Rectal smooth muscle tissue (tissue), 1 donor: ENCODE data around the gene TCEAL6.
"Not testable (repeated sequence)": the region's sequence is repeated elsewhere in the genome, so short reads cannot be mapped to it uniquely, and the experiment has no call there.

Source experiments
- H3K27ac ChIP-seq: one replicate; pipeline ENCODE4 v1.7.0; 2013; ENCODE audit warnings: low read depth, low read length, inconsistent platforms
- H3K27me3 ChIP-seq: one replicate; pipeline ENCODE4 v1.7.0; 2013; ENCODE audit warnings: low read length; ENCODE audit not compliant: control insufficient read depth, insufficient read depth
- H3K36me3 ChIP-seq: one replicate; pipeline ENCODE4 v1.7.0; 2013; ENCODE audit warnings: low read length; ENCODE audit not compliant: control insufficient read depth, insufficient read depth
- H3K4me1 ChIP-seq: one replicate; pipeline ENCODE4 v1.7.0; 2013; ENCODE audit warnings: low read length; ENCODE audit not compliant: control insufficient read depth, insufficient read depth
- H3K4me3 ChIP-seq: one replicate; pipeline ENCODE4 v1.7.0; 2013; ENCODE audit warnings: low read length
- H3K9ac ChIP-seq: one replicate; pipeline ENCODE4 v1.7.0; 2013; ENCODE audit warnings: low read length

The TCEAL6 gene

GRCh38 chrX:102125014-102125413, 17.3 kb downstream of the TCEAL6 start:
- not testable (repeated sequence) for H3K36me3 ChIP-seq, H3K4me1 ChIP-seq, H3K9ac ChIP-seq, H3K27me3 ChIP-seq, H3K27ac ChIP-seq
- H3K4me3 ChIP-seq, result peak overlapping the region; percentile 59

- Histone ChIP-seq H3K27me3 (peaks cover 3% of the 10 kb centered on the region), H3K27ac (no peak overlapping the region), H3K4me1 (no peaks in the 10 kb centered on the region), H3K4me3 (no peak overlapping the region), H3K9ac (no peak overlapping the region), H3K36me3 (no peaks in the 10 kb centered on the region)
Observed at GRCh38 chrX:102115748-102116147, 26.5 kb downstream of the TCEAL6 start.

GRCh38 chrX:102113367-102113766, 28.9 kb downstream of the TCEAL6 start:
- Histone ChIP-seq H3K4me1 (no peaks in the 10 kb centered on the region), H3K9ac (no peak overlapping the region), H3K27me3 (peaks cover 3% of the 10 kb centered on the region), H3K27ac (no peak overlapping the region), H3K36me3 (no peaks in the 10 kb centered on the region), H3K4me3 (no peak overlapping the region)
